Natural killer cell (primary cell): ENCODE data around the gene PTGIS. TPM values are rescaled to one million over a fixed set of nuclear protein-coding genes. Genes with fewer than 3 reads are reported as not detected.

Experiments used
- ATAC-seq, 3 donors: fragments of 150-1000 bp in 2 of 3; fragments of 200-7000 bp in 1 of 3; cut with Tn5 transposase; 1 replicate in 1 of 3; 2 replicates in 2 of 3; pipeline ENCODE4 v1.10.0; 2021; ENCODE audit warnings: mild to moderate bottlenecking in 2 of 3, moderate library complexity in 2 of 3
- DNase-seq, 2 donors: peaks; one replicate each; pipeline versions ENCODE4 v3.0.0 to v3.0.0-alpha.2; 2013 to 2021; ENCODE audit warnings: mixed read lengths in 1 of 2
- H3K27ac ChIP-seq: one replicate; pipeline ENCODE4 v1.5.1; 2013; ENCODE audit warnings: mild to moderate bottlenecking, low read length
- H3K27me3 ChIP-seq: one replicate; pipeline ENCODE4 v1.6.1; 2013; ENCODE audit warnings: low read length; ENCODE audit not compliant: control insufficient read depth, insufficient read depth
- H3K36me3 ChIP-seq: one replicate; pipeline ENCODE4 v1.6.1; 2013; ENCODE audit warnings: low read length; ENCODE audit not compliant: control insufficient read depth, insufficient read depth
- H3K4me1 ChIP-seq: one replicate; pipeline ENCODE4 v1.6.1; 2013; ENCODE audit warnings: low read length; ENCODE audit not compliant: control insufficient read depth, insufficient read depth
- H3K4me3 ChIP-seq: one replicate; pipeline ENCODE4 v1.5.1; 2013; ENCODE audit warnings: low read length
- H3K9me3 ChIP-seq: one replicate; pipeline ENCODE4 v1.6.1; 2013; ENCODE audit warnings: low read length; ENCODE audit not compliant: control insufficient read depth, insufficient read depth
- H3K27ac Mint-ChIP-seq, 2 donors: one replicate each; pipeline ENCODE4 v1.8.0; 2022; ENCODE audit warnings: mild to moderate bottlenecking in 2 of 2, mixed read lengths in 2 of 2, moderate library complexity in 1 of 2
- H3K27me3 Mint-ChIP-seq, 2 donors: one replicate each; pipeline ENCODE4 v1.8.0; 2022; ENCODE audit warnings: low read depth in 2 of 2, mixed read lengths in 2 of 2
- H3K36me3 Mint-ChIP-seq: one replicate; pipeline ENCODE4 v1.8.0; 2022; ENCODE audit warnings: mixed read lengths
- H3K4me1 Mint-ChIP-seq, 2 donors: one replicate each; pipeline ENCODE4 v1.8.0; 2022; ENCODE audit warnings: mixed read lengths in 2 of 2
- H3K4me3 Mint-ChIP-seq: one replicate; pipeline ENCODE4 v1.8.0; 2022; ENCODE audit warnings: mild to moderate bottlenecking, moderate library complexity, mixed read lengths
- H3K9me3 Mint-ChIP-seq, 2 donors: one replicate each; pipeline ENCODE4 v1.8.0; 2022; ENCODE audit warnings: mixed read lengths in 2 of 2
- WGBS: methylation state at CpG from one replicate; pipeline ENCODE4 v1.1.7; 2013; ENCODE audit warnings: missing lambda C conversion rate; ENCODE audit not compliant: insufficient coverage; 5-methylcytosine and 5-hydroxymethylcytosine counted together
- intact Hi-C: fragments of 100-400 bp; cut with micrococcal nuclease; formaldehyde crosslinking; loops from one replicate; pipeline ENCODE4 v1.14.2; 2022
- total RNA-seq, 4 donors: library from RNA; stranded (reverse); fragments of 120-200 nt in 1 of 4; gene quantifications; one replicate each; pipeline versions ENCODE4 v1.2.3 to v1.2.4, GENCODE V29; 2013 to 2022
- TF ChIP-seq, protein P1 (sequence below): fragments of 200-600 bp; IDR thresholded peaks from one replicate; pipeline ENCODE4 v1.8.0; 2022; ENCODE audit warnings: antibody characterized with exemption

PTGIS gene
- total RNA-seq, 3 donors from 2014 or later (not counting 1 experiment from before 2014, with no cell fraction given), result not detected

DNA sequence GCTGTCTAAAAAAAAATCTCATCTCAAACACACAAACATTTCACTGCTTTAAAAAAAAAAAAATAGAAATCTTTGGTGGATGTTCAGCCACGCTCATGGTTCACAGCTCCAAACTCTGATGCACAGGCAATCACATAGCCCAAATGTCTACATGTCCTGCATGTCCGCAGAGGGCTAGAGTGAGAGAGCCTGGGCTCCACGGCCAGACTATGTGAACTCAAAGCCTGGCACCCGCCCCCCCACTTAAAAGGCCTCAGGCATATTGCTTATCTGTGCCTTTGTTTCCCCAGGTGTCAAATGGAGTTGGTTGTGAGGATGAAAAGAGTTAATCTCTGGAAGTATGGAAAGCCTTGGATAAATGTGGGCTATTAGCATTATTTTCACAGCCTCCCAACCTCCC lies 10.5 kb upstream of the PTGIS start:
- Histone ChIP-seq H3K27me3 (no peaks in the 10 kb centered on the region), H3K9me3 (peaks cover 4% of the 10 kb centered on the region), H3K4me1 (peaks cover 9% of the 10 kb centered on the region), H3K27ac (no peak overlapping the region), H3K36me3 (no peaks in the 10 kb centered on the region), H3K4me3 (no peak overlapping the region)
- TF ChIP-seq, protein P1, sequence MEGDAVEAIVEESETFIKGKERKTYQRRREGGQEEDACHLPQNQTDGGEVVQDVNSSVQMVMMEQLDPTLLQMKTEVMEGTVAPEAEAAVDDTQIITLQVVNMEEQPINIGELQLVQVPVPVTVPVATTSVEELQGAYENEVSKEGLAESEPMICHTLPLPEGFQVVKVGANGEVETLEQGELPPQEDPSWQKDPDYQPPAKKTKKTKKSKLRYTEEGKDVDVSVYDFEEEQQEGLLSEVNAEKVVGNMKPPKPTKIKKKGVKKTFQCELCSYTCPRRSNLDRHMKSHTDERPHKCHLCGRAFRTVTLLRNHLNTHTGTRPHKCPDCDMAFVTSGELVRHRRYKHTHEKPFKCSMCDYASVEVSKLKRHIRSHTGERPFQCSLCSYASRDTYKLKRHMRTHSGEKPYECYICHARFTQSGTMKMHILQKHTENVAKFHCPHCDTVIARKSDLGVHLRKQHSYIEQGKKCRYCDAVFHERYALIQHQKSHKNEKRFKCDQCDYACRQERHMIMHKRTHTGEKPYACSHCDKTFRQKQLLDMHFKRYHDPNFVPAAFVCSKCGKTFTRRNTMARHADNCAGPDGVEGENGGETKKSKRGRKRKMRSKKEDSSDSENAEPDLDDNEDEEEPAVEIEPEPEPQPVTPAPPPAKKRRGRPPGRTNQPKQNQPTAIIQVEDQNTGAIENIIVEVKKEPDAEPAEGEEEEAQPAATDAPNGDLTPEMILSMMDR, result no peak
- H3K4me1 Mint-ChIP-seq, result peaks cover 12 to 39% of the 10 kb centered on the region in 2 donors
- no peak overlapping the region for H3K27ac Mint-ChIP-seq
- WGBS, result 95% methylated on average over 4 of the region's 4 CpGs
- DNase-seq (no peak), ATAC-seq (no peak)
- peaks cover 0 to 10% of the 10 kb centered on the region in 2 donors for H3K9me3 Mint-ChIP-seq
- intact Hi-C loops, result no loop called here
- no peak overlapping the region for H3K4me3 Mint-ChIP-seq
- H3K27me3 Mint-ChIP-seq, result peaks cover 5 to 7% of the 10 kb centered on the region in 2 donors
- H3K36me3 Mint-ChIP-seq, result no peaks in the 10 kb centered on the region

DNA sequence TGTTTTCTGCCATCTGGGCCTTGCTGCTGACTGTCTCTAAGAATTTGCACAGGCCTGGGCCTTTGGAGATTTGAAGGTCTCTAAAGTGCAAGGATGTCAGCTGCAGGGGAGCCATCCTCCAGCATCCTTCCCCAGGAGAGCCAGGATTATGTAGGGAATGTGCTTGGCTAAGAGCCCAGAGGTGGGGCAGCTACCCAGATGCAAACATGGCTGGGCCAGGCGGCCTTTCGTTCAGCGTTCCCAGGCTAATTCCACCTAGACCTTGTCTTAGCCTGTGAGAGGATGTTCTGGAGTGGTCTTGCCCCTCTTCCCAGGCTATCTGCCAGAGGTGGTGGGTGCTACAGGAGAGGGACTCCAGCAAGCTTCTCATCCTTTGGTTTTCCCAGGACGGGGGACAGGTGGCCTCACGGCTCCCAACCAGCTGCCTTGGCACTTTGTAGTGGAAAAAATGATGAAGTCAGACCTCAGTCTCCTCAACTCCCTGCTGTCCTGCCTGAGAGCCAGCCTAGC lies 7.7 kb upstream of the PTGIS start:
- peaks cover 12% of the 10 kb centered on the region for H3K4me1 ChIP-seq
- Mint-ChIP-seq H3K4me3 (no peak overlapping the region), H3K36me3 (no peaks in the 10 kb centered on the region), H3K9me3 (peaks cover 0 to 7% of the 10 kb centered on the region in 2 donors), H3K4me1 (peaks cover 20 to 47% of the 10 kb centered on the region in 2 donors), H3K27ac (no peak overlapping the region), H3K27me3 (peaks cover 6 to 10% of the 10 kb centered on the region in 2 donors)
- TF ChIP-seq, protein P1, result no peak
- no peaks in the 10 kb centered on the region for H3K27me3 ChIP-seq
- H3K9me3 ChIP-seq, result no peaks in the 10 kb centered on the region
- ATAC-seq, result no peak
- intact Hi-C loops, result no loop called here
- WGBS, result 93% methylated on average over 5 of the region's 5 CpGs
- DNase-seq, result no peak
- no peak overlapping the region for H3K4me3 ChIP-seq
- H3K36me3 ChIP-seq, result no peaks in the 10 kb centered on the region
- no peak overlapping the region for H3K27ac ChIP-seq

DNA sequence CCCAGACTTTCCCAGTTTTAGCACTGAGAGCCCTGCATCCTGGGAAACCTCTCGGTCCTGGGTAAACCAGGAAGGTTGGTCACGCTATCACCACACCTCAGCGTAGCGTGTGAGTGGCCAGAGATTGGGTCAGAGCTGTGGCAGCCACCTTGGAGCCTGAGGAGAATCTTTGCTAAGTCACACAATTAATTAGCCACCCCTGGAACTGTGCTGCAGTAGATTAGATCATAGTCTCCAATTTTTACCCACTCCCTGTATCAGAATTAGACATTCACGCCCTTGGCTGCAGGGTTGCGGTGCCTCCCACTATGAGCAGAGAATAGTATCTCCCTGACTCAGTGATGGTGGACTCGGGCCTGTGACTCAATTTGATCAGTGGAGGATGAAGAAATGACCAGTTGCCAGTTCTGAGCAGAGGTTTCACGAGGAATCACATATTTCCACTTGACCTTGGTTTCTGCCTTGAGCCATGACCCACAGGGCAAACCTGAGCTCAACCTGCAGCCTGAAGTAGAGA lies 6.0 kb upstream of the PTGIS start:
- no peak for ATAC-seq
- H3K27ac Mint-ChIP-seq, result no peak overlapping the region

More for the DNA sequence above, 6.0 kb upstream of the PTGIS start:
- WGBS, result 94% methylated on average over 8 of the region's 8 CpGs
- H3K4me1 ChIP-seq, result peaks cover 12% of the 10 kb centered on the region
- intact Hi-C loops, result no loop called here
- Mint-ChIP-seq H3K4me1 (peaks cover 20 to 49% of the 10 kb centered on the region in 2 donors), H3K4me3 (no peak overlapping the region), H3K9me3 (peaks cover 0 to 7% of the 10 kb centered on the region in 2 donors), H3K36me3 (no peaks in the 10 kb centered on the region), H3K27me3 (peaks cover 18 to 21% of the 10 kb centered on the region in 2 donors)
- no peaks in the 10 kb centered on the region for H3K36me3 ChIP-seq
- TF ChIP-seq, protein P1, result no peak
- no peak overlapping the region for H3K4me3 ChIP-seq
- peaks cover 1% of the 10 kb centered on the region for H3K27me3 ChIP-seq
- DNase-seq, result no peak
- no peaks in the 10 kb centered on the region for H3K9me3 ChIP-seq
- H3K27ac ChIP-seq, result no peak overlapping the region
